Stimulated activated CD8-positive, alpha-beta memory T cell treated with anti-CD3 and anti-CD28 coated beads, Interleukin-2, amount 100 ng/mL, for 1 hour (primary cell): ENCODE measurements around the gene SEZ6.

Experiments used
- DNase-seq, 2 donors: peaks; one replicate each; pipeline ENCODE4 v3.0.0-alpha.2; 2020; ENCODE audit warnings: low read depth in 2 of 2

SEZ6 gene

GRCh38 chr17:29034510-29034909 is 28.7 kb upstream of the SEZ6 start:
- no peak for DNase-seq

DNA sequence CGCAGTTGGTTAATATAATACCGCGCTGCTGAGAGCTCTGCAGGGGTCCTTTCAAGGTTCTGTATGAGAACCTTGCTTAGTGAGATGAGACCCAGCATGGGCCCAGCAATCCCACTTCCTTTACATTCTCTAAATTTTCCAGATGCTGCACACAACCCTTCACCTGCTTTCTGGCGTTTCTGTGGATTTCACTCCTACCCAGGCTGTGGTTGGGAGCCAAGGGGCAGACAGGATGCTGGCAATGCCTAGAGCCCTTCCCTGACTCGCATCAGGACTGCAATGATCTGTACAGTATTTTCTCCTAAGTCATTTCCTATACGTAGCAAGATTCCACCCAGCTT is 27.0 kb upstream of the SEZ6 start:
- no peak for DNase-seq

- DNase-seq, result no peak
These were observed 26.4 kb upstream of the SEZ6 start for GRCh38 chr17:29032013-29032856.

- DNase-seq, result no peak
These were observed 25.7 kb upstream of the SEZ6 start for GRCh38 chr17:29031488-29031887.

- no peak for DNase-seq
These were observed 18.6 kb upstream of the SEZ6 start for GRCh38 chr17:29024316-29024952.

DNA sequence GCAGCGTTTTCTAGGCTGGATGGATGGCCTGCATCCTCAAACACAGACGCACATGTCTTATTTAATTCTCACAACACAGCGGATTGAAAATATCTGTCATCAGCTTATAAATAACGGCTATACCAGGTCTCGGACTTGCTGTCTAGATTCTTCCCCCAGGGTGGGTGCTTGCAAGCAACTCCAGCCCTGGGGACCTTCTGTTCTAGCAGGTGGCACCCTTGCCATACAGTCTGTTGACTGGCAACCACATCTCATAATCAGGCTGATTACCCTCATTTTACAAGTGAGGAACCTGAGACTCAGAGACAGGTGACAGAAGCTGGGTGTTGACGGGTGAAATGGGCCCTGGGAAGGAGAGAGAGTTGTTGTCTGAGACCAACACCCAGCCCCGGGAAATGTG is 16.2 kb upstream of the SEZ6 start:
- no peak for DNase-seq

GRCh38 chr17:29021226-29021625 is 15.4 kb upstream of the SEZ6 start:
- DNase-seq, result no peak

GRCh38 chr17:29020576-29020975 is 14.7 kb upstream of the SEZ6 start:
- DNase-seq, result no peak

DNA sequence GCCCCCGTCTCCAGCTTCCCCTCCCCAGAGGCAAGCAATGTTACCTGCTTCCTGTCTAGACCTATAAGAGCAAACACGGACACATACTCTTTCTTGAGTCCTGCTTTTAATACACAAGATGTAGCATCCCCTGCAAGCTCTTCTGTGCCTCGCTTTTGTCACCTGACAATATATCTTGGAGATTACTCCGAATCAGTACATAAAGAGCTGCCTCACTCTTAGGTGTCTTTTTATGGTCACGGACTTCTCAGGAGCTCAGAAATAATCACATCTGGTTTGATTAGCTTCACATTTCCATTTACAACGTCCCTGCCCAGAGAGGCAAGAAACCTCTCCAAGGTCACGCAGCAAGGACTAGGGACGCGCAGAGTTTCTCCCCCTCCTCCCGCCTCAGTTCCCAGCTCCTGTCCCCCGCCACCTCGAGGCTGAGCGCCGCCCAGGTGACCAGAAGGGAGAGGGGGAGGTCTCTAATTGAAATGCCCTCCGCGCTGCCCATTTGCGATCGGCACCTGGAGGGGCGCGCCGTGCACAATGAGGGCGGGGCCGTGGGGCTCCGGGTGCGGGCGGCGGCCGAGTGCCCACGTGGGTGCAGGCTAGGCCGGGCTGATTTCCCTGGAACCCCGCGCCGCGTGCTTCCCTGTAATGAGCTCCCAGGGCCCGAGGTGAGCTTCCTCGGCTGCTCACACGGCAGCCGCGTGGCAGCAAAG is 13.8 kb upstream of the SEZ6 start:
- DNase-seq, result no peak

DNA sequence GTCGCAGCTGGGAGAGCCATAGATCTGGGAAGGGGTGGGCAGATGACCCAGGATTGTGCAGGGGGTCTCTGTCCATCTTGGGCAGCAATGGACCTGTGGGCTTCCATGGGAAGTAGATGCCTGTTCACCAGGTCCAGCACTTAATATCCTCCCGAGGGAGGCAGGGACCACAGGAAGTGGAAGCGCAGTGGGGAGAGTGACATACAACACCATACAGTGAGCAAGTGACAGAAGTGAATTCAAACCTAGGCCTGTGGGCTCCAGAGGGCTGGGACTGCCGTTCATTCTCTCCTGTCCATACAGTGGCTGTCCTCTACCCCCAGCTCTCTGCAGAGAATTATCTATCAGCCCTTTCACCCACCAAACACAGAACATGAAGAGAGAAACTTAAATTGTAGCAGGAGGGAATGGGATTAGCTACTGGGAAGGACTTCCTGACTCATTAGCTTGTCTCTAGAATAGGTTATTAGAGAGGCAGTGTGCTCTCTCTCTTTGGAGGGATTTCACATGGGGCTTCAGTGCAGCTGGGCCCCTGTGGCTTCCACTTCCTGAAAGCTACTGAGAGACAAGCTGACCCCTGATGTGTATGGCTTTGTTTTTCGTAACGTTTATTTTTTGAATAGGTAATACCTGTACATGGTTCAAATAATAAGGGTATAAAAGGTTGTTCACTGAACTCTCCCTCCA is 13.1 kb upstream of the SEZ6 start:
- no peak for DNase-seq

DNA sequence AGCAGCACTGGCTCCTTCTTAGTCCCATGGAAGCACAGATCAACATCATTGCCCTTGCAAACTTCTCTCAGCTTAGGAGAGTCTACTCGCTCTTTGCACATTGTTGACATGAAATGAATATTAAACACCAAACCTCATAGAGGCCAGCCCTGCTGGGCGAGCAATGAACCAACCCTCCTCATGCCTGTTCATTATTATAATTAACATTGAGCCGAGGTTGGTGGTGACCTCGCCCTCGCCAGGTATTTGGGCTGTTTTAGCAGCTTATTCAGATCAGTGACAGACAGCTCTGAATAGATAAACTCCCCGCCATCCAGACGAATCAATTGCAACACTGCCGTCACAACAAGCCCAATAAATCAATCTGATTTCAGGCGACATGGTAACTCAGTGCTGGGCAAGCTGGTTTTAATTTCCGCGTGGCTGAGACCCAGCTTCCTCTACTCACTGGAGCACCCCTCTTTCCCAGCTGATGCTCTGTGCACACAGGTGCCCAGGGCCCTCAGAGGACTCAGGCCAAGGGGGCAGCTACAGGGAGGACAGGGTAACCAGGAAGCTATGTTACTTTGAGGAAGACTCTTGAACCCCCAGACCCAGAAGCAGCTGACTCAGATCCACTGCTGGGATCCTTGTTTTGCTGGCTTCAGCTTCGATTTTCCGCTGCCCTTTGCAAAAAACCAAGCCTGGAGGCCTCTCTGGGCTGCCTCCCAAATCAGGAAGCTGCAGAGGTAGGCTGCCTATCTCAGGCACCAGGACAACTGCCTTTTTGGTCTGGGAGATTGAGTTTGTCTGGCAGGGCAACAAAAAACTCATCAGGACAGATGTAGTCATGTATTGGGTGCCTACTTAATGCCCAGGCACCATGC is 10.7 kb upstream of the SEZ6 start:
- DNase-seq, result no peak

- DNase-seq, result no peak
These were observed 8.9 kb upstream of the SEZ6 start for GRCh38 chr17:29014716-29015115.

GRCh38 chr17:29012535-29012934 is 6.7 kb upstream of the SEZ6 start:
- no peak for DNase-seq

DNA sequence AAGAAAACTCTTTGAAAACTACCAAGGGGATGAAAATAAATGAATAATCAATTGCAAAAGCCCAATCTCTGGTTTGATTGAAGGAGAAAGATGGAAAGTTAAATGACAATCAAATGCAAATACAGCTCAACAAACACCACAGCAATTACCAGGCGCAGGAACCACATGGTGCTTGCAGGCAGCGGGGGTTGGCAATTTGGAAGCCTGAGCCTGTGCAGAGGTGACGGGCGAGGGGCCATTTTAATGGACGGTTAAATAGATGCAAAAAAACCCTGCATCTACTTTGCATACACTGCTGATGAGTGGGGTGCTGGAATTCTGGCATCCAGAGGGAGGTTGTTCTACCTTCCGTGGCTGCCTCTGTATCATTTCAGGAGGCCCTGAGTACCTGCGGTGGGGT is 4.8 kb upstream of the SEZ6 start:
- no peak for DNase-seq

GRCh38 chr17:29010129-29010528 is 4.3 kb upstream of the SEZ6 start:
- no peak for DNase-seq

GRCh38 chr17:29008591-29008990 is 2.8 kb upstream of the SEZ6 start:
- no peak for DNase-seq

- DNase-seq, result no peak
These were observed 2.1 kb upstream of the SEZ6 start for GRCh38 chr17:29007860-29008455.

GRCh38 chr17:29007456-29007855 is 1.6 kb upstream of the SEZ6 start:
- DNase-seq, result no peak

- no peak for DNase-seq
These were observed 1.6 kb downstream of the SEZ6 start for GRCh38 chr17:29004081-29004692.

DNA sequence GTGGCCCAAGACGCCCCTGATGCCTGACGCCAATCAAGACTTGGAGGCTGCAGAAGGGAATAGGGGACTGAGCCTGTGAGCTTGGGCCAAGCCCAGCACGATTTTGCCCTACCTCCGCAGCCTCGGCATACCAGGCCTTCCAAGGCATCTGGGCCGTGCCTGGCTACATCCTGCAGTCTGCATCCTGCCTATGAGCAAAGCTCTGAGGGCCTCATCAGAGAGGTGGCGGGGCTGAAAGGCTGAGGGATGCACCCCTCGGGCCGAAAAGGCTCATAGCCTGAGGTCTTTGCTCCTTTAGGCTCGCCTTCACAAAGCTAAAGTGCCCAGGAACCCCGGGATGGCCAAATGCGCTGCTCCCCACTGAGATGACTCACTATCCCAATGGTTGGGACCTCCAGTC is 2.5 kb downstream of the SEZ6 start:
- DNase-seq, result no peak

- no peak for DNase-seq
These were observed 3.0 kb downstream of the SEZ6 start for GRCh38 chr17:29002811-29003210.
